OCI-LY7 (cell line): ENCODE results near the gene URGCP. TPM values are rescaled to one million over a fixed set of nuclear protein-coding genes. Genes with fewer than 3 reads are reported as not detected.

Experiments used
- BruUV-seq: library from RNA; stranded (reverse); fragments of 400-500 nt; replicated peaks from 2 replicates; lab custom pipeline; 2021; lab: Mats Ljungman, UMichigan
- CTCF ChIA-PET: fragments of 300-600 bp; sonication (Branson Sonifier 250); formaldehyde crosslinking; loops from one replicate; lab custom pipeline; 2022; ENCODE audit warnings: antibody characterized with exemption; ENCODE audit not compliant: unreplicated experiment; lab: Charles Lee
- POLR2A ChIA-PET: fragments of 300-600 bp; sonication (Branson Sonifier 250); formaldehyde crosslinking; loops from one replicate; lab custom pipeline; 2022; ENCODE audit warnings: antibody characterized with exemption; lab: Charles Lee
- DNase-seq: peaks from one replicate; pipeline ENCODE4 v3.0.0-alpha.2; 2015; ENCODE audit warnings: low spot score
- H2AFZ ChIP-seq: fragments of 200-600 bp; sonication (generic), shearing (Covaris generic); 2 replicates; pipeline ENCODE4 v1.6.1; 2014; ENCODE audit warnings: mild to moderate bottlenecking, antibody characterized with exemption, low read length, moderate library complexity
- H3K27ac ChIP-seq: fragments of 200-600 bp; sonication (generic); 2 replicates; pipeline ENCODE4 v1.5.1; 2014; ENCODE audit warnings: mixed run types, low read depth, mild to moderate bottlenecking, moderate library complexity, low read length, inconsistent platforms; ENCODE audit not compliant: poor library complexity, severe bottlenecking
- H3K36me3 ChIP-seq: fragments of 200-600 bp; sonication (generic); 2 replicates; pipeline ENCODE4 v1.6.1; 2014; ENCODE audit warnings: mild to moderate bottlenecking, antibody characterized with exemption, low read length, moderate library complexity, mixed read lengths; ENCODE audit not compliant: insufficient read depth
- H3K4me1 ChIP-seq: fragments of 200-600 bp; sonication (generic); 2 replicates; pipeline ENCODE4 v1.5.1; 2014; ENCODE audit warnings: mild to moderate bottlenecking, low read length; ENCODE audit not compliant: insufficient read depth, poor library complexity, severe bottlenecking
- H3K4me2 ChIP-seq: fragments of 200-600 bp; sonication (generic); 2 replicates; pipeline ENCODE4 v1.6.1; 2014; ENCODE audit warnings: mild to moderate bottlenecking, low read length
- H3K4me3 ChIP-seq: fragments of 200-600 bp; sonication (generic); 2 replicates; pipeline ENCODE4 v1.5.1; 2014; ENCODE audit warnings: mild to moderate bottlenecking, low read depth, low read length; ENCODE audit not compliant: poor library complexity, severe bottlenecking
- H3K79me2 ChIP-seq: fragments of 200-600 bp; sonication (generic); 2 replicates; pipeline ENCODE4 v1.6.1; 2016; ENCODE audit warnings: low read depth, mild to moderate bottlenecking, low read length, moderate library complexity, mixed read lengths; ENCODE audit not compliant: insufficient read depth
- H3K9me2 ChIP-seq: fragments of 200-600 bp; sonication (generic); 2 replicates; pipeline ENCODE4 v1.6.1; 2016; ENCODE audit warnings: mild to moderate bottlenecking, low read length, mixed read lengths; ENCODE audit not compliant: insufficient read depth
- H3K9me3 ChIP-seq: fragments of 200-600 bp; sonication (generic); 2 replicates; pipeline ENCODE4 v1.6.1; 2014; ENCODE audit warnings: mild to moderate bottlenecking, mixed run types, low read length, mixed read lengths
- H4K20me1 ChIP-seq: fragments of 200-600 bp; sonication (generic); 2 replicates; pipeline ENCODE4 v1.6.1; 2014; ENCODE audit warnings: mild to moderate bottlenecking, antibody characterized with exemption, low read length, moderate library complexity, mixed read lengths; ENCODE audit not compliant: insufficient read depth
- EZH2phosphoT487 ChIP-seq: fragments of 200-600 bp; sonication (generic); IDR thresholded peaks from 2 replicates; pipeline ENCODE4 v1.6.1; 2018; ENCODE audit warnings: low read depth, borderline replicate concordance, mild to moderate bottlenecking, mixed run types, antibody characterized with exemption, low read length, moderate library complexity, mixed read lengths
- intact Hi-C: fragments of 100-400 bp; cut with micrococcal nuclease; formaldehyde crosslinking; loops from one replicate; pipeline ENCODE4 v1.10.0; 2022; ENCODE audit not compliant: unreplicated experiment
- total RNA-seq, 2 experiments: library from RNA; depleted of rRNA in 1 of 2; stranded (reverse); fragments of >200 nt in 1 of 2; shearing (Covaris generic) in 1 of 2; gene quantifications; 2 replicates each; pipeline ENCODE4 v1.2.3, GENCODE V29; 2014 to 2022
- TF ChIP-seq, protein P1 (sequence below): fragments of 200-600 bp; sonication (generic); conservative IDR thresholded peaks from 2 replicates; pipeline ENCODE4 v1.5.1; 2014; ENCODE audit warnings: mild to moderate bottlenecking, antibody characterized with exemption, low read length, moderate library complexity, mixed read lengths

URGCP gene
- total RNA-seq, 2 experiments from 2014 or later: 4.7 to 6.8 TPM

DNA sequence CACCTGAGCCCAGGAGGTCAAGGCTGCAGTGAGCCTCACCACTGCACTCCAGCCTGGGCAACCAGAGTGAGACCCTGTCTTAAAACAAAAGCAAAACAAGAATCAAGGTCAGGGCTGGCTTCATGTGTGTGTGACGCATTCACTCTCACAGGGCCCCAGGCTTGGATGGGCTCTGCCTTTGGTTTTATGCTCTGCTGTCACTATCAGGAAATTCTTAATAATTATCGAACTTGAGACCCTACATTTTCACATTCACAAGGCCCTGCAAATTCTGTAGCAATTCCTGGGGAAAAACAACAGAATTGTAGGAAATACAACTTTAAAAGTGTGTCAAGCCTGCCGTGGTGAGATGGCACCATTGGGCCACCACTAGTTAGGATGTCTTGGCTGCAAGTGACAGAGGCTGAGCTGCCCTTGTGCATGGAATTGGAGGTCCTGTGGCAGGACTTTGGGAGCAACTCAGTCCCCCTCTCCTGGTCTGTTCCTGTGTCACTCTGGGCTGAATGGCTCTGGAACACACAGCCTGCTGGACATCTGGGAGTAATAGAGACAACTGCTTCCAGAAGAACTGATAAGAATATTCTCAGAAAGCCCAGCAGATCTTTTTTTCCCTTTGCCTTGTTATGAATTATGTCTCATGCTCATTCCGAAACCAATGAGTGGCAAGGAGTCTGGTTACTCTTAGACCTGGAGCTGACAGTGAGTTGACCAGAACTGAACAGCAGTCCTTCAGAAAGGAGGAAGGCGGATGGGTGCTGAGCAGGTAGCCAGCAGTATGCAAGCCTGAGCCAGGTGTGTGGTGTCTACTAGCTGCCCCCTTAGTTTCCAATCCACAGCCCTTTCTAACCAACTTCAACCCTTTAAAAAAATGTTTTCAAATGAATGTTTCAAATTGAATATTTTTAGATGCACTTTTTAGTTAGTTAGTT lies 23.4 kb upstream of the URGCP start:
- no peak for TF ChIP-seq EZH2phosphoT487
- TF ChIP-seq, protein P1, sequence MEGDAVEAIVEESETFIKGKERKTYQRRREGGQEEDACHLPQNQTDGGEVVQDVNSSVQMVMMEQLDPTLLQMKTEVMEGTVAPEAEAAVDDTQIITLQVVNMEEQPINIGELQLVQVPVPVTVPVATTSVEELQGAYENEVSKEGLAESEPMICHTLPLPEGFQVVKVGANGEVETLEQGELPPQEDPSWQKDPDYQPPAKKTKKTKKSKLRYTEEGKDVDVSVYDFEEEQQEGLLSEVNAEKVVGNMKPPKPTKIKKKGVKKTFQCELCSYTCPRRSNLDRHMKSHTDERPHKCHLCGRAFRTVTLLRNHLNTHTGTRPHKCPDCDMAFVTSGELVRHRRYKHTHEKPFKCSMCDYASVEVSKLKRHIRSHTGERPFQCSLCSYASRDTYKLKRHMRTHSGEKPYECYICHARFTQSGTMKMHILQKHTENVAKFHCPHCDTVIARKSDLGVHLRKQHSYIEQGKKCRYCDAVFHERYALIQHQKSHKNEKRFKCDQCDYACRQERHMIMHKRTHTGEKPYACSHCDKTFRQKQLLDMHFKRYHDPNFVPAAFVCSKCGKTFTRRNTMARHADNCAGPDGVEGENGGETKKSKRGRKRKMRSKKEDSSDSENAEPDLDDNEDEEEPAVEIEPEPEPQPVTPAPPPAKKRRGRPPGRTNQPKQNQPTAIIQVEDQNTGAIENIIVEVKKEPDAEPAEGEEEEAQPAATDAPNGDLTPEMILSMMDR: no peak
- Histone ChIP-seq H3K9me3 (no peaks in the 10 kb centered on the region), H3K4me1 (no peaks in the 10 kb centered on the region), H3K4me2 (no peak overlapping the region), H3K79me2 (no peaks in the 10 kb centered on the region), H3K27ac (no peak overlapping the region), H3K4me3 (no peak overlapping the region), H3K9me2 (no peaks in the 10 kb centered on the region), H2AFZ (no peak overlapping the region), H3K36me3 (no peaks in the 10 kb centered on the region), H4K20me1 (no peaks in the 10 kb centered on the region)
- no TSS peak for BruUV-seq
- ChIA-PET CTCF (no interaction called here), POLR2A (interaction anchor here (0.7 kb wide), 1 partner anchor 10 kb away, joined by 4 read pairs; no protein-coding TSS in a partner anchor)
- DNase-seq: no peak
- intact Hi-C loops: no loop called here

DNA sequence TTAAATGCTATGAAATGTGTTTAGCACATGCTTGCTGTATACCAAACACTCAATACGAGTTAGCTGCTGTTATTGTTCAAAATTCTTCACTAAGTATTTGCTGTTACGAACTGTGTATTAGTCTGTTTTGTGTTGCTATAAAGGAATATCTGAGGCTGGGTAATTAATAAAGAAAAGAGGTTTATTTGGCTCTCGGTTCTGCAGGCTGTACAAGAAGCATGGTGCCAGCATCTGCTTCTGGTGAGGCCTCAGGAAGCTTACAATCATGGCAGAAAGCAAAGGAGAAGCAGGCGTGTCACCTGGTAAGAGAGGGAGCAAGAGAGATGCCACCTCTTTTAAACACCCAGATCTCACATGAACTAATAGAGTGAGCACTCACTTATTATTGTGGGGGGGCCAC lies 21.4 kb upstream of the URGCP start:
- DNase-seq: no peak
- ChIA-PET POLR2A (no interaction called here), CTCF (no interaction called here)
- no peak for TF ChIP-seq EZH2phosphoT487
- Histone ChIP-seq H3K4me1 (no peaks in the 10 kb centered on the region), H3K36me3 (no peaks in the 10 kb centered on the region), H3K9me3 (no peaks in the 10 kb centered on the region), H3K4me3 (no peak overlapping the region), H3K9me2 (no peaks in the 10 kb centered on the region), H2AFZ (no peak overlapping the region), H3K79me2 (no peaks in the 10 kb centered on the region), H3K4me2 (no peak overlapping the region), H4K20me1 (no peaks in the 10 kb centered on the region), H3K27ac (no peak overlapping the region)
- no TSS peak for BruUV-seq
- intact Hi-C loops: no loop called here

DNA sequence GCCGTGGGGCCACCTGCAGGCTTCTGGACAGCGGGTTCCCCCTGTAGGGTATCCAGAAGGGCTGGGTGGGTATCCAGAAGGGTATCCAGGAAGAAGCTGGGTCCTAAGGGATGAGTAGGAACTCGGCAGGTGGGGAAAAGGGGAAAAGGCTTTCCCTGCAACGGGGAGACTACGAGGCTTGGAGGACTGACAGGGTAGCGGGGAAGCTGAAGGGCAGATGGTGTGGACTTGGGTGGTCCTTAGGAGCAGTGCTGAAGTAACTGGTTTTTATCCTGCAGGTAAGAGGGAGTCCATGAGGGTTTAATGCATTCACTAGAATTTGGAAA lies 20.4 kb upstream of the URGCP start:
- POLR2A ChIA-PET: no interaction called here
- no peak for DNase-seq
- peak overlapping the region; percentile 68 for H3K4me3 ChIP-seq
- H3K4me1 ChIP-seq: no peaks in the 10 kb centered on the region
- peak overlapping the region; percentile 91 for H3K4me2 ChIP-seq
- H3K9me2 ChIP-seq: no peaks in the 10 kb centered on the region
- no peaks in the 10 kb centered on the region for H3K36me3 ChIP-seq
- H3K9me3 ChIP-seq: no peaks in the 10 kb centered on the region
- peak overlapping the region; percentile 35 for H3K27ac ChIP-seq
- intact Hi-C loops: no loop called here
- no peaks in the 10 kb centered on the region for H3K79me2 ChIP-seq
- no TSS peak for BruUV-seq
- no peak for TF ChIP-seq EZH2phosphoT487
- TF ChIP-seq, protein P1: no peak
- CTCF ChIA-PET: no interaction called here
- peak overlapping the region; percentile 53 for H2AFZ ChIP-seq
- H4K20me1 ChIP-seq: no peaks in the 10 kb centered on the region
